GM21447 (cell line): ENCODE results near the gene CENPVL1.
A peak's percentile ranks its signal among the peaks of the same experiment; 100 is the strongest.
"Not testable (repeated sequence)": the region's sequence is repeated elsewhere in the genome, so short reads cannot be mapped to it uniquely, and the experiment has no call there.

Experiments used
- ATAC-seq: cut with Tn5 transposase; IDR thresholded peaks from one replicate; pipeline ENCODE4 v1.9.1; 2021; ENCODE audit not compliant: unreplicated experiment

Gene CENPVL1

GRCh38 chrX:51710277-51711164 lies at the start of gene CENPVL1:
Gene CENPVL1, plus strand, starts transcription at chrX:51710512. Its CDS starts 0 bp downstream, at chrX:51710512.
- not testable (repeated sequence) for ATAC-seq

GRCh38 chrX:51665981-51666380 lies 44.3 kb upstream of the CENPVL1 start:
- ATAC-seq, result no peak

GRCh38 chrX:51679689-51680433 lies 30.5 kb upstream of the CENPVL1 start:
- ATAC-seq, result not testable (repeated sequence)

- not testable (repeated sequence) for ATAC-seq
Observed at GRCh38 chrX:51681808-51682719, 28.2 kb upstream of the CENPVL1 start.

GRCh38 chrX:51682720-51683062 lies 27.6 kb upstream of the CENPVL1 start, which contains the start of gene CENPVL2:
Gene CENPVL2, minus strand, starts transcription at chrX:51682831. Its CDS starts 0 bp downstream, at chrX:51682831.
- not testable (repeated sequence) for ATAC-seq

- ATAC-seq, result no peak
Observed at GRCh38 chrX:51694254-51694653, 16.1 kb upstream of the CENPVL1 start.

- ATAC-seq, result no peak
Observed at GRCh38 chrX:51697397-51697796, 12.9 kb upstream of the CENPVL1 start.

GRCh38 chrX:51712943-51713647 lies 2.8 kb downstream of the CENPVL1 start:
- not testable (repeated sequence) for ATAC-seq

GRCh38 chrX:51728202-51728601 lies 17.9 kb downstream of the CENPVL1 start:
- ATAC-seq, result no peak

GRCh38 chrX:51737091-51737490 lies 26.8 kb downstream of the CENPVL1 start:
- no peak for ATAC-seq

GRCh38 chrX:51742586-51742985 lies 32.3 kb downstream of the CENPVL1 start:
- ATAC-seq, result no peak

- peak; percentile 95 for ATAC-seq
Observed at GRCh38 chrX:51743179-51743957, 33.1 kb downstream of the CENPVL1 start, which contains the start of gene GSPT2. Gene GSPT2, plus strand, starts transcription at chrX:51743442. Its CDS starts 185 bp downstream, at chrX:51743627.

GRCh38 chrX:51747671-51748070 lies 37.4 kb downstream of the CENPVL1 start:
- no peak for ATAC-seq

- ATAC-seq, result no peak
Observed at GRCh38 chrX:51759055-51759839, 48.9 kb downstream of the CENPVL1 start.

GRCh38 chrX:51760657-51761056 lies 50.3 kb downstream of the CENPVL1 start:
- no peak for ATAC-seq
